DOHH2 (cell line): Measurements from ENCODE around the gene SUGP2.

Experiments used
- H3F3A ChIP-seq: fragments of 200-600 bp; sonication (generic), shearing (Covaris generic); 2 replicates; pipeline ENCODE4 v1.6.0; 2016; ENCODE audit warnings: antibody characterized with exemption, mild to moderate bottlenecking; ENCODE audit not compliant: control insufficient read depth, insufficient read depth
- H3K27ac ChIP-seq: fragments of 200-600 bp; sonication (generic); 2 replicates; pipeline ENCODE4 v1.5.1; 2014; ENCODE audit warnings: low read depth, mild to moderate bottlenecking, low read length, moderate library complexity
- H3K27me3 ChIP-seq: fragments of 200-600 bp; sonication (generic); 2 replicates; pipeline ENCODE4 v1.6.1; 2014; ENCODE audit warnings: mild to moderate bottlenecking, low read length, mixed read lengths; ENCODE audit not compliant: control insufficient read depth
- H3K36me3 ChIP-seq: fragments of 200-600 bp; sonication (generic); 2 replicates; pipeline ENCODE4 v1.6.1; 2014; ENCODE audit warnings: mild to moderate bottlenecking, low read length, moderate library complexity, mixed read lengths; ENCODE audit not compliant: control insufficient read depth
- H3K4me1 ChIP-seq: fragments of 200-600 bp; sonication (generic); 2 replicates; pipeline ENCODE4 v1.6.1; 2014; ENCODE audit warnings: mild to moderate bottlenecking, low read length, mixed read lengths; ENCODE audit not compliant: control insufficient read depth
- H3K4me2 ChIP-seq: fragments of 200-600 bp; sonication (generic); 2 replicates; pipeline ENCODE4 v1.6.0; 2014; ENCODE audit warnings: mild to moderate bottlenecking, low read length, moderate library complexity
- H3K4me3 ChIP-seq: fragments of 200-600 bp; sonication (generic); 2 replicates; pipeline ENCODE4 v1.5.1; 2014; ENCODE audit warnings: mild to moderate bottlenecking, low read length, mixed read lengths
- H3K79me2 ChIP-seq: fragments of 200-600 bp; sonication (generic); 2 replicates; pipeline ENCODE4 v1.6.1; 2014; ENCODE audit warnings: mild to moderate bottlenecking, low read length, mixed read lengths; ENCODE audit not compliant: control insufficient read depth
- H3K9me2 ChIP-seq: fragments of 200-600 bp; sonication (generic); replicated peaks from 2 replicates; pipeline ENCODE4 v1.6.1; 2014; ENCODE audit warnings: mild to moderate bottlenecking, low read length, mixed read lengths; ENCODE audit not compliant: control insufficient read depth
- H3K9me3 ChIP-seq: fragments of 200-600 bp; sonication (generic); 2 replicates; pipeline ENCODE4 v1.6.1; 2014; ENCODE audit warnings: antibody characterized with exemption, low read length, mixed read lengths; ENCODE audit not compliant: control insufficient read depth, insufficient read depth
- H4K20me1 ChIP-seq: fragments of 200-600 bp; sonication (generic); 2 replicates; pipeline ENCODE4 v1.6.0; 2014; ENCODE audit warnings: low read depth, mild to moderate bottlenecking, antibody characterized with exemption, low read length, moderate library complexity; ENCODE audit not compliant: control insufficient read depth, insufficient read depth
- CTCF ChIP-seq: fragments of 200-600 bp; sonication (generic); IDR thresholded peaks from one replicate; pipeline ENCODE4 v1.5.1; 2014; ENCODE audit warnings: antibody characterized with exemption, mild to moderate bottlenecking, low read depth, low read length; ENCODE audit not compliant: poor library complexity, severe bottlenecking
- EZH2phosphoT487 ChIP-seq: fragments of 200-600 bp; sonication (generic); IDR thresholded peaks from 2 replicates; pipeline ENCODE4 v1.6.1; 2017; ENCODE audit warnings: borderline replicate concordance, mild to moderate bottlenecking, antibody characterized with exemption, low read length, moderate library complexity, mixed read lengths

The SUGP2 gene

DNA sequence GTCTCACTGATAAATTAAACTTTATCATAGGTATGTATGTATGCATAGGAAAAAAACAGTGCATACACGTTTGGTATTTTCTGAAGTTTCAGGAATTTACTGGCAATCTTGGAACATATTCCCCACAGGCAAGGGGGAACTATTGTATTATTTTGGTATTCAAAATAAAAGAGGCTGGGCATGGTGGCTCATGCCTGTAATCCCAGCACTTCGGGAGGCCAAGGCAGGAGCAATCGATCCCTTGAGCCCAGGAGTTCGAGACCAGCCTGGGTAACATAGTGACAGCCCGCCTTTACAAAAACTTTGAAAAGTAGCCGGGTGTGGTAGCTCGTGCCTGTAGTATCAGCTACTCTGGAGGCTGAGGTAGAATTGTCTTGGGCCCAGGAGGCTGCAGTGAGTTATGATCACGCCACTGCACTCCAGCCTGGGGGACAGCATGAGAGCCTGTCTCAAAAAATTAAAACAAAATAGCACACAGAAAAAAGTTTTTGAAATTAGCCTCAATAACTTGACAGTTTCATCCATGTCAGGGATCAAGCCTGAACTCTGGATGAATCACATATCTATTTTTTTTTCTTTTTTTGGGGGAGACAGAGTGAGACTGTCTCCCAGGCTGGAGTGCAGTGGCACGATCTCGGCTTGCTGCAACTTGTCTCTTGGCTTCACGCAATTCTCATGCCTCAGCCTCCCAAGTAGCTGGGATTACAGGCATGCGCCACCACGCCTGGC lies 63.2 kb downstream of the SUGP2 start:
- no peaks in the 10 kb centered on the region for H4K20me1 ChIP-seq
- no peaks in the 10 kb centered on the region for H3K27me3 ChIP-seq
- H3K9me2 ChIP-seq = no peaks in the 10 kb centered on the region
- H3K36me3 ChIP-seq = no peaks in the 10 kb centered on the region
- no peaks in the 10 kb centered on the region for H3F3A ChIP-seq
- no peak overlapping the region for H3K4me3 ChIP-seq
- peaks cover 3% of the 10 kb centered on the region for H3K4me1 ChIP-seq
- no peaks in the 10 kb centered on the region for H3K79me2 ChIP-seq
- no peak overlapping the region for H3K27ac ChIP-seq
- H3K4me2 ChIP-seq = no peak overlapping the region
- no peaks in the 10 kb centered on the region for H3K9me3 ChIP-seq
- TF ChIP-seq EZH2phosphoT487 (no peak), CTCF (no peak)

DNA sequence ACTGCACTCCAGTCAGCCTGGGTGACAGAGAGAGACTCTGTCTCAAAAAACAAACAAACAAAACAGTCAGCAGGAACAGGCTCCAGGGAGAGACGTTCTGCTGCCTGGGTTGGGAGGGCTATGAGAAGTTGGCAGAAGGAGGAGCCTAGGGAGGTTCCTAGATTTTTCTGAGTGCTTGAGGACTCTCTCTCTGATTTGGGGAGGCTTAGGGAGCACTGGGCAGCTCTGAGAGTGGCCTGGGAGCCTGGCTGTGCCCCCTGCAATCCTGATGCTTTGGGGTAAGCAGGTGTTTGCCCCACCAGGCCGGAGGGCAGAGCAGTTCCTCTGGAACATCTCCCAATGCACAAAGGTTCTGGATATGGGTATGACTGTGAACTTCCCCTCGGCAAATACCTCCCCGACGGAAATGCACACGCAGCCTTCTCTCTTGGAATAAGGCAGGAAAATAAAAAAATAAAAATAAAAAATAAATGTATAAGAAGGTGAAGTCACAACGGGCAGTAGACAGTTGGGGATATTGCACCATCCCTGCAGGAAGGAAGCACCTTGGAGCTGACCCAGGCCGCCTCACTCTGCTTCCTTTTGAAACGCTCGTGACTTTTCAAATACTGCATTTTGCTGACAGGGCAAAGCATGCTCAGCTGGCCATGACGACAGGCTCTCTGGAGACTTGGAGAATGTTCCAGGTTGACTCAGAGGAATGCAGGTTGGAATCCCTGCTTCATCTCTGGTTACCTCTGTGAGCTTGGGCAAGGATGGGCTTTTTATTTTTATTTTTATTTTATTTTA lies 65.8 kb downstream of the SUGP2 start:
- Histone ChIP-seq H3K36me3 (no peaks in the 10 kb centered on the region), H3K27ac (no peak overlapping the region), H4K20me1 (no peaks in the 10 kb centered on the region), H3K79me2 (no peaks in the 10 kb centered on the region), H3F3A (no peaks in the 10 kb centered on the region), H3K4me2 (no peak overlapping the region), H3K9me2 (no peaks in the 10 kb centered on the region), H3K4me3 (no peak overlapping the region), H3K4me1 (peaks cover 3% of the 10 kb centered on the region), H3K9me3 (no peaks in the 10 kb centered on the region), H3K27me3 (no peaks in the 10 kb centered on the region)
- TF ChIP-seq EZH2phosphoT487 (no peak), CTCF (no peak)

GRCh38 chr19:18966307-18966706 lies 67.0 kb downstream of the SUGP2 start:
- H3K27me3 ChIP-seq = peaks cover 3% of the 10 kb centered on the region; the same call in 1 of the 2 replicates
- H4K20me1 ChIP-seq = no peaks in the 10 kb centered on the region
- no peaks in the 10 kb centered on the region for H3K9me2 ChIP-seq
- no peak overlapping the region for H3K27ac ChIP-seq
- no peaks in the 10 kb centered on the region for H3F3A ChIP-seq
- H3K36me3 ChIP-seq = no peaks in the 10 kb centered on the region
- H3K4me2 ChIP-seq = no peak overlapping the region
- peaks cover 6% of the 10 kb centered on the region for H3K4me1 ChIP-seq
- no peaks in the 10 kb centered on the region for H3K9me3 ChIP-seq
- no peak overlapping the region for H3K4me3 ChIP-seq
- TF ChIP-seq CTCF (no peak), EZH2phosphoT487 (no peak)
- no peaks in the 10 kb centered on the region for H3K79me2 ChIP-seq
